ENCODE data around the gene SMIM1. TPM values are rescaled to one million over a fixed set of nuclear protein-coding genes. Genes with fewer than 3 reads are reported as not detected.

The SMIM1 gene
- total and polyA plus RNA-seq, 2 donors (not counting 3 experiments of a cell fraction or from before 2014, with no cell fraction given): 1.4 to 2.9 TPM

DNA sequence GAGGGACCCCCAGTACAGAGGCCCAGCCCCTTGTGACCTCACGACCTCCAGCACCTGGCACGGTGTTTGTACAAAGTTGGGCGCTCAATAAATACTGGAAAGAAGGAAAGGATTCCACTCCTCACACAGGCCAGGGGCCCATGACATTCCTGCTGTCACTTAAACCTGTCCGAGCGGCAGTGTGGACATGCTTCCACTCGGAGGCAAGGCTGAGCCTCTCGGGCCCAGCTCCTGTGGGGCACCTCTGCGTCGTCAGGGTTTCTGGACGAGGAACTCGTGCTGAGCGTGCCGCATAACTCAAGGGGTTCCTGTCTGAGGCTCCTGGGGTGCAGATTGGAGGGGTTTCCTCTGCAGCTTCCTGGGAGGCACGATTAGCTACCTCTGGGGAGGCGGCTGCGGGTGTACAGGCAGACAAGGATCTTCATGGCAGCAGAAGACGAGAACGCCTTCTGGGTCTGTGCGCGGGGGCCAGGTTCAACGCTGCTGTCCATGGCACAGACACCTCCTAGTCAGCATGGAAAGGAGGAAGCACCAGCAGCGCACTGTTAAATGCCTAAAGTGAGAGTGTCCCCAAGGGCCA is 3.6 kb upstream of the SMIM1 start:
- H3K9me1 ChIP-seq (replicated peaks; ENCODE audit: control insufficient read depth, extremely low read depth, insufficient read depth, low read length): no peaks in the 10 kb centered on the region
- peaks cover 6% of the 10 kb centered on the region for H3K4me1 ChIP-seq (ENCODE audit: control insufficient read depth, extremely low read depth, insufficient read depth, low read length)
- dilution Hi-C loops (cut with MboI; ENCODE audit: extremely low pct_ligation_motif_present, low sequenced_read_pairs): no loop called here
- ChIA-PET POLR2A (no interaction called here), CTCF (interaction anchor here (2.1 kb wide), 1 partner anchor 44 kb away, joined by 6 read pairs; no protein-coding TSS in a partner anchor)
- BruUV-seq (replicated peaks): no TSS peak
- H3K9me3 ChIP-seq (replicated peaks; ENCODE audit: control insufficient read depth, insufficient read depth, low read length): no peaks in the 10 kb centered on the region
- no peak overlapping the region for H3K27ac ChIP-seq (ENCODE audit: insufficient read depth, low read depth, low read length)
- H3K36me3 ChIP-seq (ENCODE audit: control insufficient read depth in 2 of 2, extremely low read depth in 1 of 2, insufficient read depth in 2 of 2, low read length in 2 of 2): no peaks in the 10 kb centered on the region
- H3K4me3 ChIP-seq (replicated peaks in 1 of 3; ENCODE audit: insufficient read depth in 1 of 3, low read depth in 1 of 3, low read length in 3 of 3): no peak overlapping the region
- TF ChIP-seq POLR2AphosphoS5 (IDR thresholded peaks at IDR 0.05; ENCODE audit: insufficient read depth, low read depth, low read length) (no peak), EZH2 (IDR thresholded peaks at IDR 0.05; ENCODE audit: borderline replicate concordance, low read depth, low read length, severe bottlenecking) (no peak), FOS (IDR thresholded peaks at IDR 0.05; ENCODE audit: borderline replicate concordance, insufficient read depth, low read length) (no peak), GATA2 (IDR thresholded peaks at IDR 0.05; ENCODE audit: insufficient read depth, insufficient read length, low read depth, low read length) (no peak), MYC (IDR thresholded peaks at IDR 0.05; ENCODE audit: low read depth, low read length) (no peak), JUN (IDR thresholded peaks at IDR 0.05; ENCODE audit: borderline replicate concordance, insufficient read depth, insufficient read length, low read depth) (no peak)
- TF ChIP-seq, protein P1, sequence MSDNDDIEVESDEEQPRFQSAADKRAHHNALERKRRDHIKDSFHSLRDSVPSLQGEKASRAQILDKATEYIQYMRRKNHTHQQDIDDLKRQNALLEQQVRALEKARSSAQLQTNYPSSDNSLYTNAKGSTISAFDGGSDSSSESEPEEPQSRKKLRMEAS (IDR thresholded peaks at IDR 0.05; ENCODE audit: insufficient read depth, insufficient read length): no peak
- TF ChIP-seq, protein P2, sequence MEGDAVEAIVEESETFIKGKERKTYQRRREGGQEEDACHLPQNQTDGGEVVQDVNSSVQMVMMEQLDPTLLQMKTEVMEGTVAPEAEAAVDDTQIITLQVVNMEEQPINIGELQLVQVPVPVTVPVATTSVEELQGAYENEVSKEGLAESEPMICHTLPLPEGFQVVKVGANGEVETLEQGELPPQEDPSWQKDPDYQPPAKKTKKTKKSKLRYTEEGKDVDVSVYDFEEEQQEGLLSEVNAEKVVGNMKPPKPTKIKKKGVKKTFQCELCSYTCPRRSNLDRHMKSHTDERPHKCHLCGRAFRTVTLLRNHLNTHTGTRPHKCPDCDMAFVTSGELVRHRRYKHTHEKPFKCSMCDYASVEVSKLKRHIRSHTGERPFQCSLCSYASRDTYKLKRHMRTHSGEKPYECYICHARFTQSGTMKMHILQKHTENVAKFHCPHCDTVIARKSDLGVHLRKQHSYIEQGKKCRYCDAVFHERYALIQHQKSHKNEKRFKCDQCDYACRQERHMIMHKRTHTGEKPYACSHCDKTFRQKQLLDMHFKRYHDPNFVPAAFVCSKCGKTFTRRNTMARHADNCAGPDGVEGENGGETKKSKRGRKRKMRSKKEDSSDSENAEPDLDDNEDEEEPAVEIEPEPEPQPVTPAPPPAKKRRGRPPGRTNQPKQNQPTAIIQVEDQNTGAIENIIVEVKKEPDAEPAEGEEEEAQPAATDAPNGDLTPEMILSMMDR (IDR thresholded peaks at IDR 0.05; ENCODE audit: extremely low read depth in 1 of 2, insufficient read depth in 1 of 2, low read depth in 1 of 2, low read length in 2 of 2): no peak
- no peak for FAIRE-seq
- no peak for DNase-seq (ENCODE audit: low read depth, low spot score)
- H3K4me2 ChIP-seq (ENCODE audit: insufficient read depth, low read length): no peak overlapping the region
- H3K27me3 ChIP-seq (ENCODE audit: control insufficient read depth in 2 of 2, insufficient read depth in 2 of 2, low read length in 2 of 2): no peaks in the 10 kb centered on the region
- H4K20me1 ChIP-seq (replicated peaks; ENCODE audit: control insufficient read depth, extremely low read depth, insufficient read depth, low read length): no peaks in the 10 kb centered on the region
- intact Hi-C loops (cut with micrococcal nuclease): no loop called here
- no peak overlapping the region for H3K9ac ChIP-seq (replicated peaks; ENCODE audit: extremely low read depth, insufficient read depth, low read length)
- H3K79me2 ChIP-seq (ENCODE audit: control insufficient read depth, insufficient read depth, low read length): no peaks in the 10 kb centered on the region
- H2AFZ ChIP-seq (ENCODE audit: low read depth, low read length): no peak overlapping the region

Measured in endothelial cell of umbilical vein (primary cell).